ENCODE measurements around the gene ZFYVE19. TPM values are rescaled to one million over a fixed set of nuclear protein-coding genes. Genes with fewer than 3 reads are reported as not detected.

Gene ZFYVE19
- total RNA-seq, 2 donors from 2014 or later, result 35.9 to 38.7 TPM

DNA sequence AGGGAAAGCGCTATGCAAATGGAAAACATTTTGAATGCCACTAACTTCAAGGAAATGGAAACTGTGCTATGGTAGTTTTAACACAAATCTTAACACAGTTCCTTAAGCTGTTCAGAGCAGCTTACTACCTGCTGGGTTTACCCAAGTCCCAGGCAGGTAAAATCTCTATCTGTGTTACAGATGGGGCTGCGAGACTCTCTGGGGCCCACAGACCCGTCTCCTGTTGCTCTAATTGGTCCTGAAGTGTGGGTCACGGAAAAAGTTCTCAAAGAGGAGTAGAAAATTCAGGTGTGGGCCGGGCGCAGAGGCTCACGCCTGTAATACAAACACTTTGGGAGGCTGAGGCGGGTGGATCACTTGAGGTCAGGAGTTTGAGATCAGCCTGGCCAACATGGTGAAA is 16.9 kb upstream of the ZFYVE19 start:
- Mint-ChIP-seq H3K36me3 (ENCODE audit: low read depth) (peaks cover 10% of the 10 kb centered on the region), H3K27me3 (no peaks in the 10 kb centered on the region), H3K4me1 (peaks cover 26% of the 10 kb centered on the region), H3K9me3 (no peaks in the 10 kb centered on the region), H3K27ac (no peak overlapping the region), H3K4me3 (no peak overlapping the region)
- no peak for ATAC-seq (replicated peaks)

DNA sequence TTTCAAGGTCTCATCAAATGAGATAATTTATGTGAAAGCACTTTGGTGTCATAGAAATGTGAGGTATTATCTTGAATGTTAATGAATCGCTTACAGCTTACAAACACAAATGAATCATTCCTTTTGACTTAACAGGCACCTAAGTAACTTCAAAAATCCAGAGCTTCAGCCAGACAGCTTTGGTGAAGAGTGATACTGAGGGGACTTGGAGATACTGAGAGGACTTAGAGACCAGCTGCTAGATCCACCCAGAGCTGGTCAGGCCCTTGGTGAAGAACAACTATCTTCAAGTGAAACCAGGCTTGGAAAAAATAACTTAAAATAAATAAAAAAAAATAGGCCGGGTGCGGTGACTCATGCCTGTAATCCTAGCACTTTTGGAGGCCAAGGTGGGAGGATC is 16.2 kb upstream of the ZFYVE19 start:
- no peaks in the 10 kb centered on the region for H3K9me3 Mint-ChIP-seq
- H3K27ac Mint-ChIP-seq, result no peak overlapping the region
- peaks cover 10% of the 10 kb centered on the region for H3K36me3 Mint-ChIP-seq (ENCODE audit: low read depth)
- H3K27me3 Mint-ChIP-seq, result no peaks in the 10 kb centered on the region
- ATAC-seq (replicated peaks), result no peak
- H3K4me3 Mint-ChIP-seq, result no peak overlapping the region
- H3K4me1 Mint-ChIP-seq, result peaks cover 26% of the 10 kb centered on the region

DNA sequence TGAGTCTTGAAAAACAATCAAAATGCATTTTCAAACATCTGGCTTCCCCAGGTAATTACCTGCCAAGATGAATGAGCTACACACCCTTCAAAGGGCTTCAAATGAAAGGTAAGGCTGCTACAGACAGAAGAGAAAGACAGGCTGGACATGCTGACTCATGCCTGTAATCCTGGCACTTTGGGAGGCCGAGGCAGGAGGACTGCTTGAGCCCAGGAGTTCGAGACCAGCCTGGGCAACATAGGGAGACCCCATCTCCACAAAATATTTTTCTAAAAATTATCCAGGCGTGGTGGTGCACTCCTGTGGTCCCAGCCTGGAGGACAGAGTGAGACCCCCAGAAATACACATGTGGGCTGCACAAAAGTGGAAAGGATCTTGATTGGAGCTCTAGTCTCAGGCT is 14.5 kb upstream of the ZFYVE19 start:
- ATAC-seq (replicated peaks), result no peak
- peaks cover 20% of the 10 kb centered on the region for H3K4me1 Mint-ChIP-seq
- peaks cover 10% of the 10 kb centered on the region for H3K36me3 Mint-ChIP-seq (ENCODE audit: low read depth)
- H3K9me3 Mint-ChIP-seq, result no peaks in the 10 kb centered on the region
- H3K27me3 Mint-ChIP-seq, result no peaks in the 10 kb centered on the region
- H3K27ac Mint-ChIP-seq, result no peak overlapping the region
- no peak overlapping the region for H3K4me3 Mint-ChIP-seq

DNA sequence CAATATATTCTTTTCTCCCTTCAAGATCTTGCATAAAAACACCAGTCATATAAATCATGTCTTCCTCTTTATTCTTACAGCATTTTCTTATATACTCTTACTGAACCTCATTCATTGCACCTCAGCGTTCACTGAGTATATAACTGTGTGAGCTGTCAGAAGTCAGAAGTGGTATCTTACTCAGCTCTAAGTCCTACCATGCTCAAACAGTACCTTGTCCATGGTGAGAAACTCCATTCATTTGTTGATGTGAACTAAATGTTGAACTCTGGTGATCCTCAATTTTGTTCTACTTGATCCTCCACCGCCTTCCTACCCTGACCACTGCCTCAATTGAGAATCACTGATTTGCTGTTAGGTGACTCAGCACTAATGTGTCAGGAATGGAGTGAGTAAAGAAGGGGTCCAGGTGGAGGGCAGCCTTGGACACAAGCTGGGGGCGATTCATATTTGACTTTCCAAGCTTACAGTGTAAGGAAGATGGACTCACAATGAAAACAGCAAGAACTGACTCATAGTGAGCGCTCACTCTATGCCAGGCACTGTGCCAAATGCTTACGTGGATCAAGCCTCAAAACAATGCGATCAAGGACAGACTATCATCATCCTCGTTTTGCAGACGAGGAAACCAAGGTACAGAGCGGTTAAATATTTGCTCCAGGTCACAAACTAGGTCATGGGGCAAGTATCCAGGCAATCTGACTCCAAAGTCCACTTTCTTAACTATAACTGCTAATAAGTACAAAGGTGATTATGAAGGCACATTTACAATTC is 13.5 kb upstream of the ZFYVE19 start:
- Mint-ChIP-seq H3K4me3 (peak overlapping the region; percentile 20), H3K4me1 (peaks cover 23% of the 10 kb centered on the region), H3K27me3 (no peaks in the 10 kb centered on the region), H3K27ac (peak overlapping the region; percentile 42), H3K36me3 (ENCODE audit: low read depth) (peaks cover 19% of the 10 kb centered on the region), H3K9me3 (no peaks in the 10 kb centered on the region)
- peak; percentile 94 for ATAC-seq (replicated peaks)

DNA sequence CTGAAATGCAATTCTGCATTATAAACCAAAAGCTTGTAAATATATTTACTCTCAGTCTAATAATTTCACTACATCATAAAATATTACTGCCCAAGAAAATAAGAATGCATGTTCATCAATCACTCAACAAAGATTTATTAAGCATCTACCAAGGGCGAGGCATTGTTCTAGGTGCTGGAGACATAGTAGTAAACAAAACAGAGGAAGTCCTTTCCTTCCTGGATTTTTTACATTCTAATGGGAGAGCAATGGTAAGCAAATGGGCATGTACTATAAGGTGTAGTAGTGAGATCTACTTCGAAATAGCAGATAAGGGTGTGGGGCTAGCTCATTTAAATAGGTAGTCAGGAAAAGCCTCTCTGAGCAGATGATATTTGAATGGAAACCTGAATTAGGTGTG is 10.8 kb upstream of the ZFYVE19 start:
- no peaks in the 10 kb centered on the region for H3K9me3 Mint-ChIP-seq
- peaks cover 19% of the 10 kb centered on the region for H3K4me1 Mint-ChIP-seq
- no peaks in the 10 kb centered on the region for H3K27me3 Mint-ChIP-seq
- peaks cover 45% of the 10 kb centered on the region for H3K36me3 Mint-ChIP-seq (ENCODE audit: low read depth)
- no peak overlapping the region for H3K4me3 Mint-ChIP-seq
- no peak for ATAC-seq (replicated peaks)
- H3K27ac Mint-ChIP-seq, result peak overlapping the region; percentile 2

DNA sequence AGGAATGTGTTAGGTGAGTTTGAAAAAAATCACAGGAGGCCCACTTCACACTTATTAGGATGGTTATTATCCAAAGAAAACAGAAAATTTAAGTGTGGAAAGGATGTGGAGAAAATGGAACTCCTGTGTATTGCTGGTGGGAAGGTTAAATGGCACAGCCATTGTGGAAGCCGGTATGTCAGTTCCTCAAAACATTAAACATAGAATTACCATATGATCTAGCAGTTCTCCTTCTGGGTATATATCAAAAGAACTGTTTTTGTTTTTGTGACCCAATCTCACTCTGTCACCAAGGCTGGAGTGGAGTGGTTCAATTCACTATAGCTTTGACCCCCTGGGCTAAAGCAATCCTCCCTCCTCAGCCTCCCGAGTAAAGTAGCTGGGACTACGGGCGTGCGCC is 10.4 kb upstream of the ZFYVE19 start:
- peaks cover 49% of the 10 kb centered on the region for H3K36me3 Mint-ChIP-seq (ENCODE audit: low read depth)
- H3K4me1 Mint-ChIP-seq, result peaks cover 19% of the 10 kb centered on the region
- no peak for ATAC-seq (replicated peaks)

DNA sequence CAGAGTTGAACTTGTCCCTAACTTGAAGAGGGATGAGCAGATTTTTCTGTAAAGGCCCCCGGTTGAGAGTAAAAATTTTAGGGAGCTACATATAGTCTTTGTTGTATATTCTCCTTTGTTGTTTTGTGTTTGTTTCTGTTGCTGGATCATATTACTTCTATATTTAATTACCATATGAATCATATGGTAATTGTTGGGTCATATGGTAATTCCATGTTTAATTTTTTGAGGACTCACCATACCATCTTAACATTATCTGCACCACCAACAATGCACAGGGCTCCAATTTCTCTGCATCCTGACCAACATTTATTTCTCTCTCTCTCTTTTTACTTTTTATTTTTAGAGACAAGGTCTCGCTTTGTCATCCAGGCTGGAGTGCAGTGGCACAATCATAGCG is 7.4 kb upstream of the ZFYVE19 start:
- Mint-ChIP-seq H3K27me3 (no peaks in the 10 kb centered on the region), H3K27ac (no peak overlapping the region)
- no peak for ATAC-seq (replicated peaks)

More for the DNA sequence above, 10.4 kb upstream of the ZFYVE19 start:
- Mint-ChIP-seq H3K27me3 (no peaks in the 10 kb centered on the region), H3K9me3 (no peaks in the 10 kb centered on the region), H3K4me3 (no peak overlapping the region), H3K27ac (peak overlapping the region; percentile 2)

DNA sequence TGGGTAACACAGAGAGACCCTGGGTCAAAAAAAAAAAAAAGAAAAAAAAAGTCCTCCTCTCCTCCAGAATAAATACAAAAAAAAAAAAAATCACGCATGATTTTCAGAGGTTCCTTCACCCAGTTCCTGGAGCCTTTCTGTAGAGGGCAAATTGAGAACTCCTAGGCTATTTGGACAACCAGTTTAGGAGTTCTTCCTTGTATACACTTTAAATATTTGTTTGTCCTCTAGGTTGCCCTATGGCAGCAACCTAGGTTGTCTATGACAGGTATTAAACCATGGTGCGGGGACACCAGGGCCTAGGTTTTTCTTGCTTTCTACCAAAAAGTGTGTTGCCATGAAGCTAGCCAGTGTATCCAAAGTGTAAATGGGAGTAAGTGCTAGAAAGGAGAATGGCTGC is 3.8 kb upstream of the ZFYVE19 start:
- Mint-ChIP-seq H3K36me3 (ENCODE audit: low read depth) (peaks cover 48% of the 10 kb centered on the region), H3K27ac (no peak overlapping the region), H3K4me3 (no peak overlapping the region), H3K27me3 (no peaks in the 10 kb centered on the region), H3K9me3 (no peaks in the 10 kb centered on the region), H3K4me1 (peaks cover 15% of the 10 kb centered on the region)
- no peak for ATAC-seq (replicated peaks)

More for the DNA sequence above, 7.4 kb upstream of the ZFYVE19 start:
- Mint-ChIP-seq H3K36me3 (ENCODE audit: low read depth) (peaks cover 53% of the 10 kb centered on the region), H3K4me1 (peaks cover 13% of the 10 kb centered on the region), H3K9me3 (no peaks in the 10 kb centered on the region), H3K4me3 (no peak overlapping the region)

DNA sequence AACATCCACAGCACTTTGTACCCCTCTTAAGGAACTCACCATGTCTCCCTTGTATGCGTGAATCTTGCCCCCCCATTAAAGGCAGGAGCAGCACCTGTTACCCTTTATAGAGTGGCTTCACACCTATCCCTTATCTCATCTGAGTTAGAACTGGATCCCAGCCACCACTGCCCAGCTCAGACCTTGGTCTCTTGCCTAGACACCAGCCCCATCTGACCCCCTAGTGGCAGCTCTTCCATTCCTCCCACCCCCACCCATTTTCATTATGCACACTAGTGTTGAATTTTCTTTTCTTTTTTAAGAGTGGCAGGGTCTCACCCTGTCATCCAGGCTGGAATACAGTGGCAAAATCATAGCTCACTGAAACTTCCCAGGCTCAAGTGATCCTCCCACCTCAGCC is 3.2 kb upstream of the ZFYVE19 start:
- H3K9me3 Mint-ChIP-seq, result no peaks in the 10 kb centered on the region
- no peak for ATAC-seq (replicated peaks)
- H3K4me1 Mint-ChIP-seq, result peaks cover 12% of the 10 kb centered on the region
- no peak overlapping the region for H3K27ac Mint-ChIP-seq
- peaks cover 41% of the 10 kb centered on the region for H3K36me3 Mint-ChIP-seq (ENCODE audit: low read depth)
- no peaks in the 10 kb centered on the region for H3K27me3 Mint-ChIP-seq
- no peak overlapping the region for H3K4me3 Mint-ChIP-seq

DNA sequence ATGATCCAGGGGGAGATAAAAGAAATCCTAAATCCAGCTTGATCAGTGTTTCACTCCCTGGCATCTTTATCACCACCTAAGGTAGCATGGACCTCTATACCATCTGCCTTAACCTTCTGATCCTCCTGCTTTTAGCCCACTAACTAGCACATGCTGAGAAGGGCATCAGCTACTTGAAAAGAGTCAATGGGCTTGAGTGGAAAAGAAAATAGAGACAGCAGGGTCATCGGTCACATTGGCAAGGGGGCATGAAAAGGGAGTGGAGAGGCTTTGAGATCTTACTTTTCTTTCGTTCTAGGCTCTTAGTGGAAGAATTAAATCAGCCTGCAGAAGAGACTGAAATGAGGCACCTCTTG is 239 bp upstream of the ZFYVE19 start:
- peak overlapping the region; percentile 98 for H3K27ac Mint-ChIP-seq
- H3K36me3 Mint-ChIP-seq (ENCODE audit: low read depth), result peaks cover 30% of the 10 kb centered on the region
- peak overlapping the region; percentile 92 for H3K4me3 Mint-ChIP-seq
- H3K4me1 Mint-ChIP-seq, result peaks cover 11% of the 10 kb centered on the region
- no peaks in the 10 kb centered on the region for H3K27me3 Mint-ChIP-seq
- no peaks in the 10 kb centered on the region for H3K9me3 Mint-ChIP-seq
- ATAC-seq (replicated peaks), result no peak

DNA sequence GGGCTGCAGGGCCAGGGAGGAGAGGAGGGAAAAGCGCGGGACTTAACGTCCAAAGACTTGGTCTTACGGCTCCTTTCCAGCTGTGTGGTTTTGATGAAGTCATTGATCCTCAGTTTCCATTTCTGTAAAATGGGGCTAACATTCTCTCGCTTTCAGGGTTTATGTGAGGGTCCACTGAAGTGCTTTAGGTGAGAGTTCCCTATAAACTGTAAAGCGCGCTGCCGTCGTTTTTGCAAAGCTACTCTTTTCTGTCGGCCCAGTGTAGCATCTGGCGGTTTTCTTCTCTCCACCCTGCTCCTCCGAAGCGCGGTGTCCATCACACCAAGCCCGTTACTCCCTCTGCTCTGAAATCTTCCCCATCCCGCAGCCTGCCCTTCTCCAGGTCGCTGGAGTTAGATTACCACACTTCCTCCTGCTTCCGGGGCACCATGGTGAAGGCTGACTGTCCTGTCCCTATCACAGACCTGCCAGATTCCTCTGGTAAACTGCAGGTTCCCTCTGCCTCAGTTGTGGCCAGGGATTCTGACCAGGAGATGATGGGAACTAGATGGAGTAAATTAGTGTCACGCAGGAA is 1.1 kb downstream of the ZFYVE19 start:
- Mint-ChIP-seq H3K36me3 (ENCODE audit: low read depth) (peaks cover 33% of the 10 kb centered on the region), H3K27me3 (no peaks in the 10 kb centered on the region), H3K9me3 (no peaks in the 10 kb centered on the region), H3K4me3 (peak overlapping the region; percentile 92), H3K4me1 (peaks cover 8% of the 10 kb centered on the region), H3K27ac (peak overlapping the region; percentile 98)
- ATAC-seq (replicated peaks), result no peak

DNA sequence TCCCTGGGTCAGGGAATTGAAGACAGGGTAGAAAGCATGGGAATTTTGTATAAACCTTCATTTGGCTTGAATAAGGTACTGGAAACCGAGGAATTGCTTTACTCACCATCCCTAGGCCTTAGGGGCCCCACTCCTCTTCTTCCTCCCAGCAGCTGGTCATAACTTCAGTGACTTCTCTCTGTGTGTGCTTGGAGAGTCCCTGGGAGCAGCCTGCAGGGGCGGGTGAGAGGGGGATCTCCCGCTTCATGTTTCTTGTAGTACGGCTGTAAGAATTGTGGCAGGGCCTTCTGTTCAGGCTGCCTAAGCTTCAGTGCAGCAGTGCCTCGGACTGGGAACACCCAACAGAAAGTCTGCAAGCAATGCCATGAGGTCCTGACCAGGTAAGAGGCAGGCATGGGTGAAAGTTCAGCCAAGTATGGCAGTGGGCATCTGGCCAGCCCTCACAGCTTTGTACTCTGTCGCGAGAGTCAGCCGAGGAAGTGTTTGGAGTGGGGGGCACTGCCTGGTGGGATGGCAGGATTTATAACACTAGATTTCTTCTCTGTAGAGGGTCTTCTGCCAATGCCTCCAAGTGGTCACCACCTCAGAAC is 2.1 kb downstream of the ZFYVE19 start:
- Mint-ChIP-seq H3K27ac (no peak overlapping the region), H3K4me3 (peak overlapping the region; percentile 92), H3K4me1 (peaks cover 8% of the 10 kb centered on the region), H3K36me3 (ENCODE audit: low read depth) (peaks cover 35% of the 10 kb centered on the region), H3K27me3 (no peaks in the 10 kb centered on the region), H3K9me3 (no peaks in the 10 kb centered on the region)
- no peak for ATAC-seq (replicated peaks)

DNA sequence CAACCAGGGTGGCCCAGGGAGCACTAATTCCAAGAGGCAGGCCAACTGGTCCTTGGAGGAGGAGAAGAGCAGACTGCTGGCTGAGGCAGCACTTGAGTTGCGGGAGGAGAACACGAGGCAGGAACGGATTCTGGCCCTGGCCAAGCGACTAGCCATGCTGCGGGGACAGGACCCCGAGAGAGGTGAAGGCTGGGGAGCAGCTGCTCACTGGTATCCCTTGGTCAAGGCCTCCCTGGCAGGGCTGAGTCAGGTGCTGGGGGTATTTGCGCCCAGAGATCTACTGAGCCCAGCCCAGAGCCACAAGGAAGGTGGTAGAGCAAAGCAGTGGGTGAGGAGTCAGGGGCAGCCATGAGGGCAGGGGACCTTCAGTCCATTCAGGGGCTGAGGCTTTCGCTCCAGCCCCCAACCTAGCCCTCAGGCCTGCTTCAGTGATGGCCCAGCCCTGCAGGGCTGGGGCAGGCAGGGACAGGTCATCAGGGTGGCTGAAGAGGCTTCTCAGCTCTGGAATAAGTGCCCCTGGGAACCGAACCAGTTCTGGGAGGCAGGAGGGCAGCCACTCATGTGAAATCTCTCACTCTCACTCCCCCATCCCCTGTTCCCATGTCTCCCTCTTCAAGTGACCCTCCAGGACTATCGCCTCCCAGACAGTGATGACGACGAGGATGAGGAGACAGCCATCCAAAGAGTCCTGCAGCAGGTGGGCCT is 6.0 kb downstream of the ZFYVE19 start:
- peaks cover 5% of the 10 kb centered on the region for H3K4me1 Mint-ChIP-seq
- H3K9me3 Mint-ChIP-seq, result no peaks in the 10 kb centered on the region
- H3K4me3 Mint-ChIP-seq, result no peak overlapping the region
- H3K36me3 Mint-ChIP-seq (ENCODE audit: low read depth), result peaks cover 48% of the 10 kb centered on the region
- no peak for ATAC-seq (replicated peaks)
- no peaks in the 10 kb centered on the region for H3K27me3 Mint-ChIP-seq
- no peak overlapping the region for H3K27ac Mint-ChIP-seq

DNA sequence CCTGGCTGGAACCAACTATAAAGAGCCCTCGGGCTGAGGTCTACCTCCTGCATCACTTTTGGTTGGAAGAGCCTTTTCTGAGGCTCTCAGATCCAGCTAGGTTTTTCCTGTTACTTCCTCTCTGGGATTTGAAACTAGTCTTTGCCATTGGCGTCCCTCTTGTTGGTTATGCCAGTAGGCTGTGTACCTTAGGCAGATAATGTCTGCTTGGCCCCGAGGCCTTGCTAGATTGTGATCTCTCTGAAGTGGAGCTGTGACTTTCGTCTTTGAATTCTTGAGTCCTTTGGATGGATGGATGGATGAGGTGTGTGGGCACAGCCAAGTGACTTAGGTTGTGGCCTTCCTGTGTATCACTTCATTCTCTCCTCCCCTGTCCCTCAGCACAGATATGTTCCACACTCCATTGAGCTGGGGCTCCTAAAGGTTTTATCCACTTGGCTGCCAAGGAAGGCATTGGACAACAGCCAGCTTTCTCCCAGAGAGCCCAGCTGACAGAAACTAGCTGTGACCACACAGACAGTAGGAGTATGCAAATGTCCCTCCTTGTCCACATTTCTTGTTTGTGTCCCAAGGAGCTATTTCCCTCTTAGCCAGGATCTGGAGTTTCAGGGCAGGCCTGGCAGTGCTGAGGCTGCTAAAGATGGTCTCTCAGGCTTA is 8.3 kb downstream of the ZFYVE19 start:
- peaks cover 44% of the 10 kb centered on the region for H3K36me3 Mint-ChIP-seq (ENCODE audit: low read depth)
- H3K9me3 Mint-ChIP-seq, result no peaks in the 10 kb centered on the region
- no peaks in the 10 kb centered on the region for H3K27me3 Mint-ChIP-seq
- H3K27ac Mint-ChIP-seq, result no peak overlapping the region
- H3K4me1 Mint-ChIP-seq, result no peaks in the 10 kb centered on the region
- ATAC-seq (replicated peaks), result no peak
- H3K4me3 Mint-ChIP-seq, result no peak overlapping the region
